Activated CD4-positive, alpha-beta T cell treated with anti-CD3 and anti-CD28 coated beads, Interleukin-10, Interleukin-2, amounts not matched to agents 100 ng/mL and 50 ng/mL, durations not matched to agents 16 hours and 8 hours (primary cell): Measurements from ENCODE around the gene DAAM2.

Experiments
- DNase-seq: peaks from one replicate; pipeline ENCODE4 v3.0.0-alpha.2; 2020

DAAM2 gene

GRCh38 chr6:39820553-39820952 lies 28.4 kb downstream of the DAAM2 start:
- no peak for DNase-seq

GRCh38 chr6:39821046-39821740 lies 29.0 kb downstream of the DAAM2 start:
- no peak for DNase-seq

- DNase-seq = no peak
Measured at GRCh38 chr6:39821742-39822532, 29.8 kb downstream of the DAAM2 start.

GRCh38 chr6:39822846-39823815 lies 31.0 kb downstream of the DAAM2 start:
- DNase-seq = no peak

GRCh38 chr6:39824030-39824926 lies 32.1 kb downstream of the DAAM2 start:
- no peak for DNase-seq

GRCh38 chr6:39829331-39829730 lies 37.2 kb downstream of the DAAM2 start:
- no peak for DNase-seq

GRCh38 chr6:39830444-39830843 lies 38.3 kb downstream of the DAAM2 start:
- DNase-seq = no peak

- no peak for DNase-seq
Measured at GRCh38 chr6:39831701-39832100, 39.5 kb downstream of the DAAM2 start.

GRCh38 chr6:39834278-39834677 lies 42.1 kb downstream of the DAAM2 start:
- no peak for DNase-seq

- DNase-seq = no peak
Measured at GRCh38 chr6:39834866-39835265, 42.7 kb downstream of the DAAM2 start.

GRCh38 chr6:39835821-39836295 lies 43.7 kb downstream of the DAAM2 start:
- no peak for DNase-seq

- no peak for DNase-seq
Measured at GRCh38 chr6:39836606-39837005, 44.4 kb downstream of the DAAM2 start.

GRCh38 chr6:39839445-39839844 lies 47.3 kb downstream of the DAAM2 start:
- DNase-seq = no peak

GRCh38 chr6:39840781-39841180 lies 48.6 kb downstream of the DAAM2 start:
- no peak for DNase-seq

GRCh38 chr6:39841291-39841690 lies 49.1 kb downstream of the DAAM2 start:
- no peak for DNase-seq

GRCh38 chr6:39841923-39842322 lies 49.7 kb downstream of the DAAM2 start:
- DNase-seq = no peak

- DNase-seq = no peak
Measured at GRCh38 chr6:39843305-39844020, 51.3 kb downstream of the DAAM2 start.

- no peak for DNase-seq
Measured at GRCh38 chr6:39844866-39845265, 52.7 kb downstream of the DAAM2 start.

- DNase-seq = no peak
Measured at GRCh38 chr6:39847221-39847620, 55.0 kb downstream of the DAAM2 start.

- no peak for DNase-seq
Measured at GRCh38 chr6:39848171-39848570, 56.0 kb downstream of the DAAM2 start.

- no peak for DNase-seq
Measured at GRCh38 chr6:39849228-39849627, 57.1 kb downstream of the DAAM2 start.
